Breast epithelium (tissue), 4 donors: Measurements from ENCODE around the gene ARHGEF12. TPM values are rescaled to one million over a fixed set of nuclear protein-coding genes. Genes with fewer than 3 reads are reported as not detected.

Experiments
- DNase-seq, 2 donors: peaks; one replicate each; pipeline ENCODE4 v3.0.0-alpha.2; 2019; ENCODE audit warnings: low spot score in 2 of 2
- H3K27ac ChIP-seq, 2 donors: fragments of 200-600 bp; sonication (generic) in 1 of 2; one replicate each; pipeline ENCODE4 v1.5.1; 2016 to 2019; ENCODE audit warnings: mild to moderate bottlenecking in 1 of 2
- H3K27me3 ChIP-seq, 2 donors: fragments of 200-600 bp; sonication (generic) in 1 of 2; one replicate each; pipeline versions ENCODE4 v1.5.1 to v1.6.0; 2017 to 2019; ENCODE audit warnings: control low read depth in 1 of 2, mild to moderate bottlenecking in 1 of 2
- H3K36me3 ChIP-seq: fragments of 200-600 bp; one replicate; pipeline ENCODE4 v1.5.1; 2019
- H3K4me1 ChIP-seq, 2 donors: fragments of 200-600 bp; sonication (generic); one replicate each; pipeline ENCODE4 v1.5.1; 2016 to 2019; ENCODE audit warnings: control low read depth in 1 of 2
- H3K4me3 ChIP-seq, 3 donors: fragments of 200-600 bp; sonication (generic); 1 replicate in 2 of 3; 2 replicates in 1 of 3; pipeline ENCODE4 v1.5.1; 2016 to 2019; ENCODE audit warnings: mild to moderate bottlenecking in 3 of 3, moderate library complexity in 2 of 3
- H3K9me3 ChIP-seq, 2 donors: fragments of 200-600 bp; sonication (generic) in 1 of 2; one replicate each; pipeline ENCODE4 v1.5.1; 2016 to 2019; ENCODE audit warnings: control low read depth in 1 of 2
- CTCF ChIP-seq, 3 donors: fragments of 450-650 bp; IDR thresholded peaks; one replicate each; pipeline ENCODE4 v1.5.1; 2016 to 2017; ENCODE audit warnings: antibody characterized with exemption in 3 of 3, mild to moderate bottlenecking in 3 of 3, moderate library complexity in 3 of 3
- POLR2A ChIP-seq: fragments of 450-650 bp; IDR thresholded peaks from one replicate; pipeline ENCODE4 v1.6.1; 2016; ENCODE audit warnings: antibody characterized with exemption, mild to moderate bottlenecking, moderate library complexity
- POLR2AphosphoS5 ChIP-seq, 3 donors: sonication (generic); formaldehyde crosslinking; IDR thresholded peaks; one replicate each; pipeline ENCODE4 v1.6.1; 2017; ENCODE audit warnings: antibody characterized with exemption in 3 of 3
- intact Hi-C: fragments of 100-400 bp; cut with DNase I; formaldehyde crosslinking; loops from one replicate; pipeline ENCODE4 v1.15.1; 2023; ENCODE audit warnings: low total_unique reads
- total RNA-seq, 3 donors: library from RNA; depleted of rRNA; stranded (reverse); fragments of >200 nt; gene quantifications; one replicate each; pipeline ENCODE4 v1.1.0, GENCODE V29; 2016

ARHGEF12 gene
- total RNA-seq, 3 donors from 2014 or later = 83.4 to 192 (median 145) TPM

DNA sequence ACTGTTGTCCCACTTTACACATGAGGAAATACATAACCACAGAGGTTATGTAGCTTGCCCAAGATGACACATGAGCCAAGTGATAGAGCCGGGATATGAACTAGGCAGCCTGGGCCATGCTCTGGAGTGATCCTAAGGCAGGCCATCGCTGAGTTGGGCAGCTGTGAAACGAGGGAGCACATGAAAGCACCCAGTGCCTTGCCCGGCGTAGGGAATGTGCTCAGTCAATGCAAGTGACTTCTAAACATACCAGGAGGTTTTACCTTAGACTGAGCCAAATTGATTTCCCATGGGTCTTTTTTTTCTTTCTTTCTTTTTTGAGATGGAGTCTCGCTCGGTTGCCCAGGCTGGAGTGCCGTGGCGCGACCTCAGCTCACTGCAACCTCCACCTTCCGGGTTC is 185.8 kb downstream of the ARHGEF12 start:
- Histone ChIP-seq H3K4me3 (no peak overlapping the region), H3K4me1 (no peaks in the 10 kb centered on the region), H3K27ac (no peak overlapping the region), H3K36me3 (no peaks in the 10 kb centered on the region), H3K9me3 (no peaks in the 10 kb centered on the region), H3K27me3 (no peaks in the 10 kb centered on the region)
- no peak for TF ChIP-seq CTCF (IDR thresholded peaks at IDR 0.05)
- no peak for TF ChIP-seq POLR2A
- TF ChIP-seq POLR2AphosphoS5 (IDR thresholded peaks at IDR 0.05) = no peak
- intact Hi-C loops = no loop called here
- peak in 1 of 2 donors; percentile 22 for DNase-seq

GRCh38 chr11:120522736-120523135 is 186.5 kb downstream of the ARHGEF12 start:
- intact Hi-C loops = no loop called here
- Histone ChIP-seq H3K27ac (no peak overlapping the region), H3K27me3 (no peaks in the 10 kb centered on the region), H3K36me3 (no peaks in the 10 kb centered on the region), H3K9me3 (no peaks in the 10 kb centered on the region), H3K4me1 (no peaks in the 10 kb centered on the region), H3K4me3 (no peak overlapping the region)
- TF ChIP-seq CTCF (IDR thresholded peaks at IDR 0.05) (no peak), POLR2AphosphoS5 (IDR thresholded peaks at IDR 0.05) (no peak), POLR2A (no peak)
- DNase-seq = peak in 1 of 2 donors; percentile 33

DNA sequence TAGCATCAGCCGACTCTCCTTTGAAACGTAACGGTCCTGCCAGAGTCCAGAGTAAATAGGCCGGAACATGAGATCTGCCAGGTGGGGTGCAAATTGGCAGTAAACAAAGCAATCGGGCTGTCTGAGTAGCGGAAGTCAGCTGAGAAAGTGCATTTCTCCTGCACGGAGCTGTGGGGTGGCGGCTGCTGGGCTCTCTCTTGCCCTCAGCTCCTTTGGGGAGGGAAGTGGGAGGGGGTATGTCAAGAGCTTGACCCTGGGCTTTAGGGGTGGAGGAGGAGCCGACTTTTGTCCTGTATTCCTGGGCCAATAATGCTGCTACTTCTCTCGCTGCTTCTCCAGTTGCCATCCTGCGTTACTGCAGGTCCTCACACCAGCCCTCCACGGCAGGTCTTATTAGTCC is 187.0 kb downstream of the ARHGEF12 start:
- no peak overlapping the region for H3K4me3 ChIP-seq
- H3K9me3 ChIP-seq = no peaks in the 10 kb centered on the region
- H3K27me3 ChIP-seq = no peaks in the 10 kb centered on the region

GRCh38 chr11:120524536-120525085 is 188.4 kb downstream of the ARHGEF12 start:
- TF ChIP-seq POLR2AphosphoS5 (IDR thresholded peaks at IDR 0.05) (no peak), CTCF (IDR thresholded peaks at IDR 0.05) (no peak), POLR2A (no peak)
- no peak overlapping the region for H3K27ac ChIP-seq
- H3K9me3 ChIP-seq = no peaks in the 10 kb centered on the region
- no peaks in the 10 kb centered on the region for H3K4me1 ChIP-seq
- no peaks in the 10 kb centered on the region for H3K27me3 ChIP-seq
- H3K36me3 ChIP-seq = no peaks in the 10 kb centered on the region
- no peak overlapping the region for H3K4me3 ChIP-seq
- intact Hi-C loops = no loop called here
- DNase-seq = peak in 1 of 2 donors; percentile 28

More for the DNA sequence above, 187.0 kb downstream of the ARHGEF12 start:
- Histone ChIP-seq H3K36me3 (no peaks in the 10 kb centered on the region), H3K27ac (no peak overlapping the region), H3K4me1 (no peaks in the 10 kb centered on the region)
- DNase-seq = peak in 1 of 2 donors; percentile 38
- intact Hi-C loops = no loop called here
- no peak for TF ChIP-seq POLR2A
- no peak for TF ChIP-seq CTCF (IDR thresholded peaks at IDR 0.05)
- TF ChIP-seq POLR2AphosphoS5 (IDR thresholded peaks at IDR 0.05) = no peak

GRCh38 chr11:120525261-120526171 is 189.3 kb downstream of the ARHGEF12 start:
- no peak overlapping the region for H3K27ac ChIP-seq
- no peaks in the 10 kb centered on the region for H3K36me3 ChIP-seq
- TF ChIP-seq CTCF (IDR thresholded peaks at IDR 0.05) (no peak), POLR2AphosphoS5 (IDR thresholded peaks at IDR 0.05) (no peak), POLR2A (no peak)
- no peaks in the 10 kb centered on the region for H3K27me3 ChIP-seq
- H3K4me3 ChIP-seq = no peak overlapping the region
- DNase-seq = peak in 1 of 2 donors; percentile 12
- intact Hi-C loops = no loop called here
- H3K4me1 ChIP-seq = no peaks in the 10 kb centered on the region
- H3K9me3 ChIP-seq = no peaks in the 10 kb centered on the region
